ENCODE results near the gene PHLDA1. TPM values are rescaled to one million over a fixed set of nuclear protein-coding genes. Genes with fewer than 3 reads are reported as not detected.
A peak's percentile ranks its signal among the peaks of the same experiment; 100 is the strongest.

The PHLDA1 gene
- 1 to 10 TPM; 3.8 to 3.9 TPM for total RNA-seq

GRCh38 chr12:76031414-76032042 lies at the start of gene PHLDA1:
TSS of gene PHLDA1 (minus strand) at chr12:76031776.
- peak within 1 kb of the TSS; percentile 91 for H3K27ac Mint-ChIP-seq
- peaks cover 5% of the 10 kb centered on the region for H3K36me3 Mint-ChIP-seq (ENCODE audit: low read depth)
- peak within 1 kb of the TSS; percentile 85 for H3K4me3 Mint-ChIP-seq
- no peaks in the 10 kb centered on the region for H3K9me3 Mint-ChIP-seq
- POLR2A ChIA-PET: interaction anchor here (0.7 to 2.9 kb wide), 5 partner anchors 11 to 527 kb away, joined by 3 to 13 read pairs (median 3); no protein-coding TSS in a partner anchor
- H3K27me3 Mint-ChIP-seq: peaks cover 23% of the 10 kb centered on the region
- peaks cover 32% of the 10 kb centered on the region for H3K4me1 Mint-ChIP-seq
- CTCF ChIA-PET: interaction anchor here (0.6 to 3.3 kb wide), 29 partner anchors 11 to 520 kb away, joined by 3 to 22 read pairs (median 4); partner anchors contain the start of genes KRR1 and NAP1L1
- peak; percentile 86 for DNase-seq

DNA sequence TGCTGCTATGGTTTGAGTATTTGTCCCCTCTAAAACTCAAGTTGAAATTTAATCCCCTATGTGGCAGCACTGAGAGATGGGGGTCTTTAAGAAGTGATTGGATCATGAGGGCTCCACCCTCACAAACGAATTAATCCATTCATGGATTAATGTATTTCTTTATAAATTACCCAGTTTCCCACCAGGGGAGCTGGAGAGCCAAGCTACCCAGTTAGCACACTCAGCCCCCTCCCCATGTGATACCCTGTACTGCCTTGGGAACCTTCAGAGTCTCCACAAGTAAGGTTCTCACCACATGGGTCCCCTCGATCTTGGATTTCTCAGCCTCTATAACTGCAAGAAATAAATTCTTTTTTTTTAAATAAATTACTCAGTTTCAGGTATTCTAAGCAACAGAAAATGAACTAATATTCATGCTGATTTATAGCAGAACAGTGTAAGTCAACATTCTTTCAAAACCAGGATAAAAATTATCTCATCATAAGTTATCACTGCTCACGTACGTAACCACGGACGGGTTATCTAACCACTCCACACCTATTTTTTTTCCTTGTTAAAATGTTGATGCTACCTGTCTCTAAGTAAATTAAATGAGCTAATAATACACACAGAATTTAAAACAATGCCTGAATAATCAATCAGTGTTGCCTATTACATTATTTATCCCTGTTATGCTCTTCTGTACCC lies 49.3 kb upstream of the PHLDA1 start:
- ChIA-PET POLR2A (no interaction called here), CTCF (interaction anchor here (1.0 kb wide), 1 partner anchor 42 kb away, joined by 3 read pairs; no protein-coding TSS in a partner anchor)
- peaks cover 75% of the 10 kb centered on the region for H3K4me1 Mint-ChIP-seq
- DNase-seq: no peak
- peaks cover 13% of the 10 kb centered on the region for H3K9me3 Mint-ChIP-seq
- no peak overlapping the region for H3K27ac Mint-ChIP-seq
- H3K27me3 Mint-ChIP-seq: no peaks in the 10 kb centered on the region
- peaks cover 46% of the 10 kb centered on the region for H3K36me3 Mint-ChIP-seq (ENCODE audit: low read depth)
- no peak overlapping the region for H3K4me3 Mint-ChIP-seq

- peaks cover 13% of the 10 kb centered on the region for H3K9me3 Mint-ChIP-seq
- peaks cover 47% of the 10 kb centered on the region for H3K36me3 Mint-ChIP-seq (ENCODE audit: low read depth)
- H3K27ac Mint-ChIP-seq: no peak overlapping the region
- CTCF ChIA-PET: interaction anchor here (1.0 to 1.9 kb wide), 3 partner anchors 33 to 49 kb away, joined by 3 to 8 read pairs (median 4); no protein-coding TSS in a partner anchor
- H3K27me3 Mint-ChIP-seq: no peaks in the 10 kb centered on the region
- POLR2A ChIA-PET: no interaction called here
- no peak overlapping the region for H3K4me3 Mint-ChIP-seq
- peaks cover 72% of the 10 kb centered on the region for H3K4me1 Mint-ChIP-seq
- no peak for DNase-seq
Measured at GRCh38 chr12:76080017-76080728, 48.6 kb upstream of the PHLDA1 start.

DNA sequence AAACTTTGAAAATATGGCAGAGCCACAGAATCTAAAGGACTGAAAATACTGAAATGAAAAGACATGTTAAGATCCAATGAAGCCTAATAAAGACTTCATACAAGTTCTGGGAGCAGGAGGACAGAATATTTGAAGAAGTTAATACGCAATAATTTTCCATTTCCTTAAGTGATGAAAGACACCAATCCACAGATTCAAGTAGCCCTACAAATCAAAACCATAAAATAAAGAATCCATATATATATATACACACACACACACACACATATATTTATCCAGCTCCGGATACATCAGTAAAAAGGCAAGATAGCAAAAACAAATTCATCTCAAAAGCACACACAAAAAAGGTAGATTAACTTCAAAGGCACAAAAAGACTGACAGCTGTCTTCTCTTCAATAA lies 47.2 kb upstream of the PHLDA1 start:
- POLR2A ChIA-PET: no interaction called here
- Mint-ChIP-seq H3K27me3 (no peaks in the 10 kb centered on the region), H3K4me3 (no peak overlapping the region)

GRCh38 chr12:76075448-76075847 lies 43.9 kb upstream of the PHLDA1 start:
- Mint-ChIP-seq H3K9me3 (peaks cover 13% of the 10 kb centered on the region), H3K27me3 (no peaks in the 10 kb centered on the region), H3K4me1 (peaks cover 71% of the 10 kb centered on the region), H3K36me3 (ENCODE audit: low read depth) (peaks cover 58% of the 10 kb centered on the region), H3K27ac (no peak overlapping the region), H3K4me3 (no peak overlapping the region)
- DNase-seq: no peak
- POLR2A ChIA-PET: no interaction called here
- CTCF ChIA-PET: interaction anchor here (1.3 kb wide), 1 partner anchor 8 kb away, joined by 3 read pairs; the partner anchor contains the start of gene NAP1L1

More for the DNA sequence above, 47.2 kb upstream of the PHLDA1 start:
- peaks cover 13% of the 10 kb centered on the region for H3K9me3 Mint-ChIP-seq
- H3K4me1 Mint-ChIP-seq: peaks cover 77% of the 10 kb centered on the region
- CTCF ChIA-PET: interaction anchor here (0.6 to 1.9 kb wide), 3 partner anchors 10 to 385 kb away, joined by 3 to 8 read pairs (median 4); no protein-coding TSS in a partner anchor
- H3K36me3 Mint-ChIP-seq (ENCODE audit: low read depth): peaks cover 47% of the 10 kb centered on the region
- H3K27ac Mint-ChIP-seq: no peak overlapping the region
- DNase-seq: no peak

GRCh38 chr12:76074701-76075336 lies 43.2 kb upstream of the PHLDA1 start:
- Mint-ChIP-seq H3K36me3 (ENCODE audit: low read depth) (peaks cover 59% of the 10 kb centered on the region), H3K27me3 (no peaks in the 10 kb centered on the region), H3K27ac (no peak overlapping the region), H3K4me3 (no peak overlapping the region), H3K4me1 (peaks cover 70% of the 10 kb centered on the region), H3K9me3 (peaks cover 12% of the 10 kb centered on the region)
- ChIA-PET CTCF (interaction anchor here (1.3 kb wide), 1 partner anchor 9 kb away, joined by 3 read pairs; the partner anchor contains the start of gene NAP1L1), POLR2A (no interaction called here)
- DNase-seq: no peak

- H3K4me3 Mint-ChIP-seq: no peak overlapping the region
Measured at GRCh38 chr12:76073561-76073960, 42.0 kb upstream of the PHLDA1 start.

GRCh38 chr12:76072568-76072967 lies 41.0 kb upstream of the PHLDA1 start:
- CTCF ChIA-PET: interaction anchor here (1.0 kb wide), 1 partner anchor 24 kb away, joined by 4 read pairs; no protein-coding TSS in a partner anchor
- DNase-seq: no peak
- Mint-ChIP-seq H3K4me3 (no peak overlapping the region), H3K27ac (no peak overlapping the region), H3K36me3 (ENCODE audit: low read depth) (peaks cover 62% of the 10 kb centered on the region), H3K9me3 (no peaks in the 10 kb centered on the region), H3K27me3 (no peaks in the 10 kb centered on the region), H3K4me1 (peaks cover 58% of the 10 kb centered on the region)
- POLR2A ChIA-PET: no interaction called here

More at GRCh38 chr12:76073561-76073960, 42.0 kb upstream of the PHLDA1 start:
- Mint-ChIP-seq H3K27ac (no peak overlapping the region), H3K27me3 (no peaks in the 10 kb centered on the region), H3K9me3 (peaks cover 5% of the 10 kb centered on the region), H3K4me1 (peaks cover 62% of the 10 kb centered on the region), H3K36me3 (ENCODE audit: low read depth) (peaks cover 57% of the 10 kb centered on the region)
- ChIA-PET POLR2A (no interaction called here), CTCF (interaction anchor here (1.0 kb wide), 1 partner anchor 25 kb away, joined by 4 read pairs; no protein-coding TSS in a partner anchor)
- no peak for DNase-seq

DNA sequence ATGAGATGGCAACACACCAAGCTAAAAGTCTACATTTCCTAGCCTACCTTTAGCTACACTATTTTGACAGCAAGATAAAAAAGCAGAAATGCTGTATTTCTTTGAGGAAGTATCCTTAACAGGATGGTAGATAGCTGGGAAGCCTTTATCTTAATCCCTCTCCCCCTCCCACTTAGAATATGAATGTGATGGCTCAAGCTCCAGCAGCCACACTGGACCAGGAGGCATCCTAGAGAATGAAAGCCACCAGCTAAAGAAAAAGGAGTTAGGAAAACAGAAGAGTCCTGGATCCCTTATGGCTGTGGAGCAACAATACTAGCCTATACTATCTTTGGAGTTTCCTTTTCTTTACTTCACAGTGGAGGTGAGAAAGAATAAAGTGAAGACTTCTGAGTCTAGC lies 37.8 kb upstream of the PHLDA1 start:
- ChIA-PET POLR2A (no interaction called here), CTCF (interaction anchor here (0.8 kb wide), 1 partner anchor 20 kb away, joined by 3 read pairs; no protein-coding TSS in a partner anchor)
- Mint-ChIP-seq H3K27me3 (no peaks in the 10 kb centered on the region), H3K36me3 (ENCODE audit: low read depth) (peaks cover 81% of the 10 kb centered on the region), H3K27ac (no peak overlapping the region), H3K4me3 (no peak overlapping the region), H3K4me1 (peaks cover 38% of the 10 kb centered on the region), H3K9me3 (peaks cover 13% of the 10 kb centered on the region)
- no peak for DNase-seq

DNA sequence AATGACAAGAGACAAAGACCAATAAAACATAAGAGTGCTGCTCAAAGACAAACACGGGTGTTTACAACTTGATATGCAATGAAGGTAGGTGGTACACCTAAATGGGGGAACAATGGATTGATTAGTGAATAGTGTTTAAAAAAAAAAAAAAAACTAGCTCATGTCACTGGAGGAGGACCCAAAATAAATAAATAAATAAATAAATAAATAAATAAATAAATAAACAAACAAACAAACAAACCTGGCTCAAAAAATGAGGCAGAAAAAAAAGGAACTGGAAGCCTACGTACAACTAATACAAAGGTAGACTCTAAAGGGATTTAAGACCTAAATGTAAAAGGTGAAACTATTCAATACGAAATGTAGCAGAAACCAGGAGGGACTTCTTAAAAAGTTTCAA lies 34.3 kb upstream of the PHLDA1 start:
- Mint-ChIP-seq H3K4me3 (no peak overlapping the region), H3K4me1 (peaks cover 27% of the 10 kb centered on the region), H3K36me3 (ENCODE audit: low read depth) (peaks cover 84% of the 10 kb centered on the region), H3K27me3 (no peaks in the 10 kb centered on the region), H3K9me3 (peaks cover 16% of the 10 kb centered on the region), H3K27ac (no peak overlapping the region)
- ChIA-PET POLR2A (no interaction called here), CTCF (no interaction called here)
- no peak for DNase-seq

GRCh38 chr12:76064904-76065303 lies 33.3 kb upstream of the PHLDA1 start:
- H3K27me3 Mint-ChIP-seq: no peaks in the 10 kb centered on the region
- ChIA-PET POLR2A (no interaction called here), CTCF (no interaction called here)
- H3K27ac Mint-ChIP-seq: no peak overlapping the region
- peaks cover 80% of the 10 kb centered on the region for H3K36me3 Mint-ChIP-seq (ENCODE audit: low read depth)
- no peak overlapping the region for H3K4me3 Mint-ChIP-seq
- peaks cover 16% of the 10 kb centered on the region for H3K9me3 Mint-ChIP-seq
- peaks cover 28% of the 10 kb centered on the region for H3K4me1 Mint-ChIP-seq
- DNase-seq: no peak

GRCh38 chr12:76060111-76060510 lies 28.5 kb upstream of the PHLDA1 start:
- no peak overlapping the region for H3K27ac Mint-ChIP-seq
- CTCF ChIA-PET: no interaction called here
- POLR2A ChIA-PET: no interaction called here

More at GRCh38 chr12:76060111-76060510, 28.5 kb upstream of the PHLDA1 start:
- Mint-ChIP-seq H3K36me3 (ENCODE audit: low read depth) (peaks cover 64% of the 10 kb centered on the region), H3K9me3 (peaks cover 9% of the 10 kb centered on the region), H3K27me3 (no peaks in the 10 kb centered on the region), H3K4me3 (no peak overlapping the region), H3K4me1 (peaks cover 20% of the 10 kb centered on the region)
- no peak for DNase-seq

Measured in activated CD4-positive, alpha-beta T cell treated with anti-CD3 and anti-CD28 coated beads, Interleukin-2, amount 10 ng/mL, durations not matched to agents 7 days and 5 days (primary cell).